Measurements from ENCODE around the gene ADAMTSL5.
"Not testable (repeated sequence)": the region's sequence is repeated elsewhere in the genome, so short reads cannot be mapped to it uniquely, and the experiment has no call there.

The ADAMTSL5 gene

DNA sequence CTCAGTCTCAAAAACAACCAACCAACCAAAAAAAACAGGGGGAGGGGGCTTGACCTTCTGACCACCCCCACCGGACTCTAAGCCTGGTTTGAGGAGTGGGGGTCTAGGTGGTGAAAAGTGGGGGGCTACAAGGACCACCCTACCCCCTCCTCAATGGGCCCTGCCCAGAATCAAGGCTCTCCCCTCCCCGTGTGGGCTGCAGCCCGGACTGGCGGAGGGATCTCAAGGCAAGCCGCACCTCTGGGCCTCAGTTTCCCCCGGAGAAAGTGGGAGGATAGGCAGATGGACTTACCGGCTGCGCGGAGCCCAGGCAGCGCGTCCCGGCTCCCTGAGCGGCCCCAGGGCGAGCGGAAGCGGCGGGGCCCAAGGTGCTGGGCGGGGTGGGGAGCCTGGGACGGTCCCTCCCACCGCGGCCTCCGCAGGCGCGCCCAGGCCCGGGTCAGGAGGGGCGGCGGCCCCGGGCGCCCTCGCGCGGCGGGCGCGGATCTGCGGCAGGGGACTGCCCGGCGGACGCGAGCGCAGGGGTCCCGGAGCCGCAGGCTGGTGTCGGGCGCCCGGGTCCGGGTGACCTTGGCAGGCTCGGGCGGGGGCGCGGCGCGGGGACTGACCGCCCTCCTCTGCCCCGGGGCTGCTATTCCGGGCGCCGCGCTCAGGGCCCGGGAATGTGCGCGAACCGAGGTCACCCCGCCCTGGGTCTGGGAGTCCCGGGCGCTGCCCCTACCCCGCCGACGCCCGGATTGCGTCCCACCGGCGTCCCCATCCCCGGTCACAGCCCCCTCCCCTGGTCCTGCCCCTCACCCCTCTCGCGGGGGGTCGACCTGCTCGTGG lies at the start of gene ADAMTSL5:
Gene ADAMTSL5 (minus strand): TSS at position 349 of the 828 bp plus-strand sequence. CDS start 2,076 bp downstream, outside the sequence.
- DNase-seq (ENCODE audit: low read depth) = peak; percentile 35

GRCh38 chr19:1561236-1561842 lies 48.5 kb upstream of the ADAMTSL5 start:
- DNase-seq (ENCODE audit: low read depth) = no peak

GRCh38 chr19:1560286-1560882 lies 47.6 kb upstream of the ADAMTSL5 start:
- DNase-seq (ENCODE audit: low read depth) = no peak

GRCh38 chr19:1558552-1558951 lies 45.7 kb upstream of the ADAMTSL5 start:
- no peak for DNase-seq (ENCODE audit: low read depth)

DNA sequence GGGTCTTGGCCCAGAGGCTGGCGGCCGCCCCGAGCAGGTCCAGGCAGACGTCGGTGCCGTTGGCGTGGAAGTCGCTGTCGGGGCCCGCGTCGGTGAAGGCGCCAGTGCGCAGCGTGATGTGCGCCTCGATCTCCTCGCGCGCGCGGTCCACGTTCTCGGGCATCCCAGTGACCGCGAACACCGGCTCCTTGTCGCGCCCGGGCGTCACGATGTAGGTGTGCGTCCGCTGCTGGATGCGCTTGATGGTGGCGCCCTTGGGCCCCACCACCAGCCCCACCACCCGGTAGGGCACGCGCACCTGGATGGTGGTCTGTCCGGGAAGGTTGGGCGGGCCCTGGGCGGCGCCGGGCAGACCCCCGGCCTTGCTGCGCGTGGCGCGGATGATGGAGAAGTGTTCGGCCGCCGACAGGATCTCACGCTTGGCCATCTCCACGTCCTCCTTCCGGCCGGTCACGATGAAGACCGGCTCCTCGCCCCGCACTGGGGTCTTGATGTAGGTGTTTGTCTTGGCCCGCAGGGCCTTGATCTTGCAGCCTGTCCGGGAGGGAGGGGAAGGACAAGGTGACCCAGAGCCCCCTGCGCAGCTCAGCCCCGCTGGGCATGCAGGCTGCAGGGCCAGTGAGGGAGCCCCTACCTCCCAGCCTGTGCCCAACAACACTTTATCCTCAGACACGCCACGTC lies 43.7 kb upstream of the ADAMTSL5 start:
- DNase-seq (ENCODE audit: low read depth) = no peak

GRCh38 chr19:1555487-1556389 lies 42.9 kb upstream of the ADAMTSL5 start:
- DNase-seq (ENCODE audit: low read depth) = no peak

DNA sequence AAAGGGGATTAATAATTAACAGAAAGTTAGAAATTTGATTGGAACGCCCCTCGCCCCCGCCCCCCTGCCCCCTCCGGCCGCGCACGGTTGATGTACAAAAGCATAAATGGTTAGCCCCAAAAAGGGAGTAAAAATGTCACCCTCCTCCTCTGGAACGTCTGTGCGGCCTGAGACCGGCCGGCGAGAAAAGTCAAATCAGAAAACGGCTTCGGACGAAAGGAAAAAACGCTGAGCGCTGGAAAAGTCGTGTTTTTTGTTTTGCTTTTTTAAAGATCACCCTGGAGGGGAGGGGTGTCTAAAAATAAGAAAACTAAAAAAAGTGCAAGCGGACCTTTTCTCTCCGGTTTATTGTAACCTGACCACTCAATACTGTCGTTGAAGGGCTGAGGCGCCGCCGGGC lies 42.1 kb upstream of the ADAMTSL5 start:
- DNase-seq (ENCODE audit: low read depth) = no peak

- no peak for DNase-seq (ENCODE audit: low read depth)
Observed at GRCh38 chr19:1553415-1553814, 40.6 kb upstream of the ADAMTSL5 start.

DNA sequence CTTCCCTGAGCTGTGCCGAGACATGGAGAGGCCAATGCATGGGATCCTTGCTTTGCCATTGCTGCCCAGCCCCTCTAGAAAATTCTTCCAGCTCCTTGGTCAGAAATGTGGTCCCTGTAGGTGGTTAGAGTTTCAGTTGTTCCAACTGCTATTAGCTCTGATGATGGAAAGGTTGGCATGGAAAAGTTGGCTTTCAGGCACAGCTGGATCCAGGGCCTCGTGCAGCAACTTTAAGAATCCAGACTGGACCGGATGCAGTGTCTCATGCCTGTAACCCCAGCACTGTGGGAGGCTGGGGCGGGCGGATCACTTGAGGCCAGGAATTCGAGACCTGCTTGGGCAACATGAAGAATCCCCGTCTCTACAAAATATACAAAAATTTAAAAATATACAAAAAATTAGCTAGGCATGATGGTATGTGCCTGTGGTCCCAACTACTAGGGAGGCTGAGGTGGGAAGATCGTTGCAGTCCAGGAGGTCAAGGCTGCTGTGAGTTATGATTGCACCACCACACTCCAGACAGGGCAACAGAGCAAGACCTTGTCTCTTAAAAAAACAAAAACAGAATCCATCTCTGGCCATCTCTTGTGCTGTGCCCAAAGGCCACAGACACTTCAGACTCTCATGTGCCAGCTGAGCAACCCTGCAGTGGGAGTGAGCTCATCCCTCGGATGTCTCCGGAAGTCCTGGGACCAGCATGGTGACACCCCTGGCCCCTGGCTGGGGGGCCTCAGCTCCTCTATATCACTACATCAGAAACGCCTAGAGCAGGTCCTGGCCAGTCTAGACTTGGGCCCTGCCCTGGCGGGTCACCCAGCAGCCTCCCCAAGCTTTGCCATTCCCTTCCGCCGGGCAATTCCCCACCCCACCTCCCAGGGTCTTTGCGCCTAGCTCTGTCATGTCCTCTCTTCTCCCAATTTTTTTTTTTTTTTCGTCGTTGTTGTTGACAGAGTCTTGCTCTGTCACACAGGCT lies 38.5 kb upstream of the ADAMTSL5 start:
- DNase-seq (ENCODE audit: low read depth) = no peak

- DNase-seq (ENCODE audit: low read depth) = no peak
Observed at GRCh38 chr19:1549332-1549945, 36.6 kb upstream of the ADAMTSL5 start.

- no peak for DNase-seq (ENCODE audit: low read depth)
Observed at GRCh38 chr19:1540365-1540925, 27.6 kb upstream of the ADAMTSL5 start.

- DNase-seq (ENCODE audit: low read depth) = not testable (repeated sequence)
Observed at GRCh38 chr19:1539749-1540148, 26.9 kb upstream of the ADAMTSL5 start.

GRCh38 chr19:1538978-1539377 lies 26.2 kb upstream of the ADAMTSL5 start:
- DNase-seq (ENCODE audit: low read depth) = no peak

DNA sequence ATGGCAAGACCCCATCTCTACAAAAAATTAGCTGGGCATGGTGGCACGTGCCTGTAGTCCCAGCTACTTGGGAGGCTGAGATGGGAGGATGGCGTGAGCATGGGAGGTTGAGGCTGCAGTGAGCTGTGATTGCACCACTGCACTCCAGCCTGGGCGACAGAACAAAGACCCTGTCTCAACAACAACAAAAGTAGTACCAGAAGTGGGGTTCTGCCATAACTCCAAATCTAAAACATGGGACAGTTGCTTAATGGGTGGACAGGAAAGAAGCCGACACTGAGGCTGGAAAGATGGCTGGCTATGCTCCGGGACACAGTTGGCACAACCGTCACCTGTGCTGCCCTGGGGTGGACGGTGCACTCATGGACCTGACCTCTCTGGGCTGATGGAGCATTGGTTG lies 22.9 kb upstream of the ADAMTSL5 start:
- not testable (repeated sequence) for DNase-seq (ENCODE audit: low read depth)

- DNase-seq (ENCODE audit: low read depth) = no peak
Observed at GRCh38 chr19:1534972-1535371, 22.2 kb upstream of the ADAMTSL5 start.

DNA sequence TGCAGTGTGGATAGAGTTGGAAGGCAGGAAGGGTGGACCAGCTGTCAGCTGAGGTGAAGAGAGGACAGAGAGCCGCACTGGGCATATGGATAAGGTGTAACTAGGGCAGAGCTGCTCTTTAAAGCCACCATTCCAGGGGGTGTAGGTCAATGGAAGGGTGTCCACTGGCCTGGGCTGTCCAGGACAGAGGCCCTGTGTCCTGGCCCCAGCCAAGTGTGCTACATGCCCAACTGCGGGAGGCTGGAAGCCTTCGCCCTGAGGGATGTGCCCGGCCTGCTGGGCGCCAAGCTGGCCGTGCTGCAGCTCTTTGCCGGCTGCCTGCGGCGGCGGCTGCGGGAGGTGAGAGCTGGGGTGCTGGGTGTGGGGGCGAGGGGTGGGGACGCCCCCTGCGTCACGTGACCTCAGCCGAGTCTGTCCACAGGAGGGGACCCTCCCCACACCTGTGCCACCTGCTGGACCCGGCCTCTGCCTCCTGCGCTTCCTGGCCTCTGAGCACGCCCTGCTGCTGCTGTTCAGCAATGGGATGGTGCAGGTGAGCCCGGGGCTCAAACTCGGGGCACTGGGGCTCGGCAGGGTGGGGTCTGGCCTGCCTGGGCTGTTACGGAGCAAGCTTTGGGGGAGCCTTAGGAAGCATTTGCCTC lies 20.8 kb upstream of the ADAMTSL5 start:
- no peak for DNase-seq (ENCODE audit: low read depth)

DNA sequence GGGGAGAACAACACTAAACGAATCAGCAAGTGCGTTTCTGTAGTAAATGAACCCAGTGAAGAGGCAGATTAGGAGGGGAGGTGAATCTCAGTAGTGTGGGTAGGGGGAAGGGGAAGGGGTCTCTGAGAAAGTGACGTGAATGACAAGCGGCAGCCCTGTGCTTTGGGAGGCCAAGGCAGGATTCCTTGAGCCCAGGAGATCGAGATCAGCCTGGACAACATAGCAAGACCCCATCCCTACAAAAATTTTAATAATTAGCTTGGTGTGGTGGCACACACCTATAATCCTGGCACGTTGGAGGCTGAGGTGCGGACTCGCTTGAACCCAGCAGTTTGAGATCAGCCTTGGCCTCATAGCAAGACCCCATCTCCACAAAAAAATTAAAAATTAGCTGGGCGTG lies 19.2 kb upstream of the ADAMTSL5 start:
- DNase-seq (ENCODE audit: low read depth) = no peak

GRCh38 chr19:1531587-1531986 lies 18.8 kb upstream of the ADAMTSL5 start:
- no peak for DNase-seq (ENCODE audit: low read depth)

- not testable (repeated sequence) for DNase-seq (ENCODE audit: low read depth)
Observed at GRCh38 chr19:1530856-1531255, 18.0 kb upstream of the ADAMTSL5 start.

Data from stimulated activated CD8-positive, alpha-beta memory T cell treated with anti-CD3 and anti-CD28 coated beads, Interleukin-7, amount 100 ng/mL, for 24 hours (primary cell).